Suprapubic skin (tissue), 3 donors: ENCODE data around the gene TREML4.

Source experiments
- CTCF ChIP-seq, 2 donors: fragments of 200-600 bp in 1 of 2; fragments of 450-650 bp in 1 of 2; sonication (generic) in 1 of 2; IDR thresholded peaks; one replicate each; pipeline ENCODE4 v1.5.1; 2016 to 2019; ENCODE audit warnings: antibody characterized with exemption in 2 of 2, mild to moderate bottlenecking in 1 of 2, moderate library complexity in 1 of 2
- POLR2AphosphoS5 ChIP-seq, 3 donors: sonication (generic); formaldehyde crosslinking; IDR thresholded peaks; one replicate each; pipeline ENCODE4 v1.6.1; 2017; ENCODE audit warnings: antibody characterized with exemption in 3 of 3

- TF ChIP-seq CTCF (IDR thresholded peaks at IDR 0.05) (no peak), POLR2AphosphoS5 (IDR thresholded peaks at IDR 0.05) (no peak)
Measured at GRCh38 chr6:41236276-41236675, 8.1 kb downstream of the TREML4 start.
